AG08395 (cell line): ENCODE results near the gene MORN4.
"Not testable (repeated sequence)": the region's sequence is repeated elsewhere in the genome, so short reads cannot be mapped to it uniquely, and the experiment has no call there.

Source experiments
- DNase-seq: peaks from one replicate; pipeline ENCODE4 v3.0.0; 2012; ENCODE audit warnings: mixed read lengths, low spot score

The MORN4 gene

GRCh38 chr10:97597778-97598177, 35.5 kb downstream of the MORN4 start:
- no peak for DNase-seq

- DNase-seq = peak; percentile 92
Measured at GRCh38 chr10:97596101-97597082, 36.9 kb downstream of the MORN4 start.

- peak; percentile 22 for DNase-seq
Measured at GRCh38 chr10:97593421-97593820, 39.9 kb downstream of the MORN4 start.

- no peak for DNase-seq
Measured at GRCh38 chr10:97590748-97591495, 42.4 kb downstream of the MORN4 start.

GRCh38 chr10:97590082-97590747, 43.1 kb downstream of the MORN4 start:
- DNase-seq = no peak

GRCh38 chr10:97589479-97589878, 43.8 kb downstream of the MORN4 start, which contains the start of gene C10orf62:
TSS of gene C10orf62 (plus strand) at chr10:97589721. CDS start at chr10:97589898, 177 bp downstream.
- no peak for DNase-seq

GRCh38 chr10:97587183-97587582, 46.1 kb downstream of the MORN4 start:
- DNase-seq = no peak

- DNase-seq = no peak
Measured at GRCh38 chr10:97585439-97585811, 47.9 kb downstream of the MORN4 start.

GRCh38 chr10:97584798-97585438, 48.4 kb downstream of the MORN4 start:
- no peak for DNase-seq

GRCh38 chr10:97584060-97584797, 49.1 kb downstream of the MORN4 start, which contains the start of gene HOGA1:
TSS of gene HOGA1 (plus strand) at chr10:97584389. CDS start at chr10:97584704, 315 bp downstream.
- DNase-seq = peak; percentile 74

GRCh38 chr10:97583476-97583875, 49.8 kb downstream of the MORN4 start:
- no peak for DNase-seq

- no peak for DNase-seq
Measured at GRCh38 chr10:97582169-97582568, 51.1 kb downstream of the MORN4 start.

- DNase-seq = no peak
Measured at GRCh38 chr10:97580421-97581367, 52.6 kb downstream of the MORN4 start.

GRCh38 chr10:97578171-97578844, 55.0 kb downstream of the MORN4 start:
- no peak for DNase-seq

GRCh38 chr10:97577701-97578100, 55.6 kb downstream of the MORN4 start:
- no peak for DNase-seq

- not testable (repeated sequence) for DNase-seq
Measured at GRCh38 chr10:97576487-97576886, 56.8 kb downstream of the MORN4 start.

GRCh38 chr10:97575127-97575668, 58.1 kb downstream of the MORN4 start:
- no peak for DNase-seq

- peak; percentile 86 for DNase-seq
Measured at GRCh38 chr10:97574374-97575126, 58.8 kb downstream of the MORN4 start.
